Measurements from ENCODE around the gene MRPL39.

Gene MRPL39

DNA sequence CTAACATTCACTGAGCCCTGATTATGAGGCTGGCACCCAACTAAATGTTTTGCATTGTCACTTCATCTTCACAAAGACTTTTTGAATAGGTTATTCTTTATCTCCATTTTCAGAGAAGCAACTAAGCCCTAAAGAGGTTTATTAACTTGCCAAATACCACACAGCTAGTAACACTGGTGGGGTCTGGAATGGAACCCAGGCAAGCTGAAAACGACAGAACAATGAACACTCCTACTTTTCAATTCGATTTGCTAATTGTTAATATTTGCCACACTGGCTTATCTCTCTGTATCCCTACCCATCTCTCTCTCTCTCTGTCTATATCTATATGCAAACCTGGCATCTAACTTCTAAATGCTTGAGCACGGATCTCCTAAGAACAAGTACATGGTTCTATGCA, 40.6 kb downstream of the MRPL39 start:
- DNase-seq, result no peak

DNA sequence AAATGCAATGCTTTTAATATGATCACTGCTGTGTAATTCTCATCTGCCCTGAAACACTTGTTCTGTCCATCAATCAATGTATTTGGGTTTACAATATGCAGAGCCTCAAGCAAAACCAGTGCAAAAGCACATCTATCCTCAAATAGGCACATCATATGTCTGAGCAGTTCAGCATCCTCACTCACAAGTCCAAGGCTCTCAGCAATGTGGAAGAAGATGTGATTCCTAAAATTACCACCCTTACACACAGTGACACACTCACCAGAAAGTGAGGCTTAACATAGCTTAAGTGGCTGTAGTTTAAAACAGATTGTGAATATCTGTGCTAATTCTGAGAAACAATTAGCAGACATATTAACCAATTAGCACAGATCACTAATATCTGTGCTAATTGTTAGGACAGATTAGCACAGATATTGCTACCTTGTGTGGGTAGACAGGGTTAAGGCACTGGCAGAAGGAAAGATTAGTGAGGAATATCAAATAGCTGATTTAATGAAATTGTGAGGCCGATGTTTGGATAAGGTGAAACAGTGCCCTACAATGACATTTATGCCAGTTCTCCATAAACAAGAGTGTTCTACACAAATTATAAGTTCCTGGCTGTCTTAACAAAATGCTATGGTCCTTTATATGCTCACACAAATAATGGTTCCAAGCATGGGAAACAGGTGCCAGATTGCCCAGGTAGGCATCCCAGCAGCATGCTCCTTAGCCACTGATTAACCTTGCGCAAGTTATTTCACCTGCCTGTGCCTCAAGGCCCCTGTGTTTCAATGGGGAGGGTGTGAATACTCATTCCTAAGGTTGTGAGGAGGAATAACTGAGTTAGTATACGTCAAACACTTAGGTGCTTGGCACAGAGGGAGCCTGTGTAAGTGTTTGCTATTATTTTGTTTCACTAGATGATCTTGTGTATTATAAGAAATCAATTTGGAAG, 41.7 kb downstream of the MRPL39 start:
- no peak for DNase-seq

DNA sequence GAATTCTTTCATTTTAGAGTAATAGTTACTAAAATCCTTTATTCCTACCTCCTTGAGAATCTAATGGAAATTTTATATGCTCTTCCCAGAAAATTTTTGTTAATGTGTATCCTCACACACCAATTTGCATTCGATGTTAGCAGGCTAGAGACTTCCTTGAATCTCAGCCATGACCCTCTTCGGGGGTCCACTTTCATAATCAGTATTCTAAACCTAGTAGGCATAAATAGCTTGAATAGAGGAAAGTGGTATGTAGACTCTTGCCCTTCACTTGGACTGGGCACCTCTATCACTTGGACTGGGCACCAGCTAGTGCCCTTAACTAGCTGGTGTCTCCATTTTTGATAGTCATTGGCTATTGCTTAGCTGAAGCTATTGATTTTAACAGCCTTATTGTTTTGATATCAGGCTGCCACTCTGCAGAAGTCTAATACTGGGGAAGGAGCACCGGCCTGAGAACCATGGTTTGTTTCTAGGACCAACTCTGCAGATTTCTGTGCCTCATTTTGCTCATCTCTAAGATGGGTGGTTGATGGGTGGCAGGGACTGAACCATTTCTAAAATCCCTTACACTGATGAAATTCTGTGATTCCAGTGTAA, 42.8 kb downstream of the MRPL39 start:
- DNase-seq, result no peak

DNA sequence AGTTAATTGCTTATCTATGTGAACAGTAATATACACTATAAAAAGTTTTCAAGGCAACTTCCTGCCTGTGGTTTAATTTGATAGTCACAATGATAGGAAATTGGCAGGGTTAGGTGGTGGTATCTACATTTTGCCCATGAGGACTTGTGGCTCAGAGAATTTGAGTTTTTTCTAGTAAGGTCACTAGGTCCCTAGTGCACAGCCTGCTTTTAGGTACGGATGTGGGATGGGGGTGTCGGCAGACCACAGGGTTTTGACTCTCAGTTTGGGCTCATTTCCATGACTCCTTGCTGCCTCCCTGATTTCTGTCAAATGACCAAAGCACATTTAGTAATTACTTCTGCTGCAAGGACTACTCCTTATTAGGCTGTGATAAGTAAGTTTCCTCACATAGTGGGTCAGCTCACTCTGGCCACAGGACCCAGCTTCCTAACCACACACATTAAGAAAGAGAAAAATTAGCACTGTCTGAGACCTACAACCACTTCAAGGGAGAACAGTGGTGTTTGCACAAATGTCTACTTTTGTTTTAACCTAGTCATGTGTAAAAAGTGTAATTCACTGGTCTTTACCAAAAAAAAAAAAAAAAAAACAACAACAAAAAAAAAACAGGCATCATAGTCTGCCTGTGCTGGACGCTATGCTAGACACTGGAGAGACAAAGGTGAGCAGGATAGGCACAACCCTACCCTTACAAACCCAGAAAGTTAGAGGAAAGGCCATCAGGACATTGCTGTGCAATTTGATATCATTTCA, 43.7 kb downstream of the MRPL39 start:
- no peak for DNase-seq

DNA sequence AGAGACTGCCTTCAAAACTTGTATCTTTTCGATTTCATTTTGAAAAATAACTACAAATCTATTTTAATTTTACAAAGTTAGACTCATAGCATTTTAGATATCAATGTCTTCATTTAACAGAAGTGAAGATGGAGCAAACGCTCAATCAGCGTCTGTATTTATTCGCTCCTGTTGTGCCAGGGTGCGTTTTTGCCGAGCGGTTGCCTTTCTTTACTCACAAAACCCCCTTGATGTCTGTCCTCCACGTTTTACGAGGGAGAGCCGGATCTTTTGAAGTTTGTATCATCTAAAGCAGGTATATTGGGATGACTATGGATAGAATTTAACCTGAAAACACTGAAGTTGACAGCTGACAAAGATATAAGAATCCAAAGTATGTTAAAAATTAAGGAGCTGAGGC, 44.6 kb downstream of the MRPL39 start:
- no peak for DNase-seq

DNA sequence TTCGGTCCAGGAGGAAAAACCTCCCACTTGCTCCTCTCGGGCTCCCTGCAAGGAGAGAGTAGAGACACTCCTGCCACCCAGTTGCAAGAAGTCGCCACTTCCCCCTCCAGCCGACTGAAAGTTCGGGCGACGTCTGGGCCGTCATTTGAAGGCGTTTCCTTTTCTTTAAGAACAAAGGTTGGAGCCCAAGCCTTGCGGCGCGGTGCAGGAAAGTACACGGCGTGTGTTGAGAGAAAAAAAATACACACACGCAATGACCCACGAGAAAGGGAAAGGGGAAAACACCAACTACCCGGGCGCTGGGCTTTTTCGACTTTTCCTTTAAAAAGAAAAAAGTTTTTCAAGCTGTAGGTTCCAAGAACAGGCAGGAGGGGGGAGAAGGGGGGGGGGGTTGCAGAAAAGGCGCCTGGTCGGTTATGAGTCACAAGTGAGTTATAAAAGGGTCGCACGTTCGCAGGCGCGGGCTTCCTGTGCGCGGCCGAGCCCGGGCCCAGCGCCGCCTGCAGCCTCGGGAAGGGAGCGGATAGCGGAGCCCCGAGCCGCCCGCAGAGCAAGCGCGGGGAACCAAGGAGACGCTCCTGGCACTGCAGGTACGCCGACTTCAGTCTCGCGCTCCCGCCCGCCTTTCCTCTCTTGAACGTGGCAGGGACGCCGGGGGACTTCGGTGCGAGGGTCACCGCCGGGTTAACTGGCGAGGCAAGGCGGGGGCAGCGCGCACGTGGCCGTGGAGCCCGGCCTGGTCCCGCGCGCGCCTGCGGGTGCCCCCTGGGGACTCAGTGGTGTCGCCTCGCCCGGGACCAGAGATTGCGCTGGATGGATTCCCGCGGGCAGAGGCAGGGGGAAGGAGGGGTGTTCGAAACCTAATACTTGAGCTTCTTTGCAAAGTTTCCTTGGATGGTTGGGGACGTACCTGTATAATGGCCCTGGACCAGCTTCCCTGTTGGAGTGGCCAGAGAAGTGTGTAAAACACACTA, 45.3 kb downstream of the MRPL39 start:
- peak; percentile 35 for DNase-seq

DNA sequence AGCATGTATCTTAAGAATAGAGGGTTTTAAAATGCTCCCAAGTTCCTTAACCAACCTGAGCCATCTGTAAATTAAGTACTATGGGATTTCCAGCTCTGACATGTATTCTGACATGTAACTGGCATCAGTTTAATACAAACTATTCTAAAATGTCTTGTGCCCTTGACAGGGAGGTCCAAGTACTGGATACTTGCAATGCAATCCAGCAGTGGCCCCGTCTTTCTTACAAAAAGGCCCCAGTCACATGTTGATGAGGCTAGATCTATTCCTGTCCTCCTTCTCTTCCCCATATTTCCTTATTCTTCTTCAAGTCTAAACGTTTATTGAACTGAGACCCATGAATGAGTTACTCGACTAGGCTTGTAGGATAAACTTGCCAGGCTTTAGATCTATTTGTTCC, 46.4 kb downstream of the MRPL39 start:
- no peak for DNase-seq

DNA sequence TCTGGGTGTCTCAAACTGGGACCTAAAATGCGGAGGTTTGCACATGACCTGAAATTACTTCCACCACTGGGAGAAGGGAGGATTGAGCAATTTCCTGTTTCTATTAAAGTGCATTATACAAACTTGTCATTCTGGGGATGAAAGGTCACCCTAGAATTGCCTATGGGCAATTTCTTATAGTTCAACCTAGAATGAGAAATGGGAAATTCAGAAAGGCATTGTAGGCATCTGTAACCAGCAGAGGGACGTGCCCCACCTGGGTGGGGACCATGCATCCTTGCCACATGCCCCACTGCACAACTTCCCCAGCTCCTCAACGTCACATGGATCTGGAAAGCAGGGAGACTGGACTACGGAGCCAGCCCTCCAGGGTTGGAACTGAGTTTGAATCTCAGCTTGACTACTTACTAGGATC, 47.0 kb downstream of the MRPL39 start:
- DNase-seq, result no peak

DNA sequence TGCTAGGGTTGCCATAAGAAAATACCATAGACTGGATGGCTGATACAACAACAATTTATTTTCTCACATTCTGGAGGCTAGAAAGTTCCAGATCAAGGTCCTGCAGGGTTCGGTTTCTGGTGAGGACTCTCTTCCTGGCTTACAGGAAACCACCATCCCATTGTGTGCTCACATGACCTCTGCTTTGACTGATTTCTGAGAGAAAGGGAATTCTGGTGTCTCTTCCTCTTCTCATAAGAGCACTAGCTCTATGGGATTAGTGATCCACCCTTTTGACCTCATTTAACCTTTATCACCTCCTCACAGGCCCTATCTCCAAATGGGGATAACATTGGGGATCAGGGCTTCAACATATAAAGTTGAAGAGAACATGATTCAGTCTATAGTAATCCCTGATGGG, 47.5 kb downstream of the MRPL39 start:
- DNase-seq, result no peak

DNA sequence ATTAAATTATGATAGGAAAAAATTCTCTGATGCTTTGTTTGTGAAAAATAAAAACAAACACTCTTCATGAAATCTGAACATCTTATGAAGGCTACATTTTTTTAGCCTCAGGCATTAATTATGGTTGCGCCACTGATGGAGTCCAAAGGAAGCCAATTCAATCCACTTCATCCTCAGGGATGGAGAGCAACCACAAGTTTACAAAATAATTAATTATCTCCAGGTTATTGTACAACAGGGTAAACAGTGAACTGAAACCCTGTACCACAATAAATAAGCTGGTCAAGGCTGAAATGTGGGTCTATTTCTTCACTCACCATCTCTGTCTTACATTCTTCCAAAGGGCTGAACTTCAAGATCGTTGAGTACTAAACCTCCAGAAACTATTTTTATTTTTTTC, 49.2 kb downstream of the MRPL39 start:
- DNase-seq, result no peak

DNA sequence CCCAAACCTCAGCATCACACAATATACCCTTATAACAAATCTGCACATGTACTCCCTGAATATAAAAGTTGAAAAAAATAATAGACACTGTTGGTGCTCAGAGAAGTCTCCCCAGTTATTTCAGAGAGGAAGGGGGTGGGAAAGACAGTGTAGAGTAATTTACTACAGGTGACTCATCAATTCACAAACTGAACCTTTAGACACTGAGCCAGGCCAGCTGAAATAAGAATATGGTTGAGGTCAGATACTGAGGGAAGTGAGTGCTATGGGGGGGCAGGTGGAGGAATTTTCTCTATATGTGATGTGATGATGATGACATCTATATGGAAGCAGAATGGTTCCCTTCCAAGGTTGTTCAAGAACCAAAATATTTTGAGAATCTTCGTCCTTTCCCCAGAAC, 50.1 kb downstream of the MRPL39 start:
- DNase-seq, result no peak

DNA sequence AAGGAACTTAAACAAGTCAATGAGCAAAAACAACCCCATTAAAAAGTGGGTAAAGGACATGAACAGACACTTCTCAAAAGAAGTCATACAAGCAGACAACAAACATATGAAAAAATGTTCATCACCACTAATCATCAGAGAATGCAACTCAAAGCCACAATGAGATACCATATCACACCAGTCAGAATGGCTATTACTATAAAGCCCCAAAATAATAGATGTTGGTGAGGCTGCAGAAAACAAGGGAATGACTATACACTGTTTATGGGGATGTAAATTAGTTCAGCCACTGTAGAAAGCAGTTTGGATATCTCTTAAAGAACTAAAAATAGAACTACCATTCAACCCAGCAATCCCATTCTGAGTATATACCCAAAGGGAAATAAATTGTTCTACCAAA, 51.2 kb downstream of the MRPL39 start:
- no peak for DNase-seq

DNA sequence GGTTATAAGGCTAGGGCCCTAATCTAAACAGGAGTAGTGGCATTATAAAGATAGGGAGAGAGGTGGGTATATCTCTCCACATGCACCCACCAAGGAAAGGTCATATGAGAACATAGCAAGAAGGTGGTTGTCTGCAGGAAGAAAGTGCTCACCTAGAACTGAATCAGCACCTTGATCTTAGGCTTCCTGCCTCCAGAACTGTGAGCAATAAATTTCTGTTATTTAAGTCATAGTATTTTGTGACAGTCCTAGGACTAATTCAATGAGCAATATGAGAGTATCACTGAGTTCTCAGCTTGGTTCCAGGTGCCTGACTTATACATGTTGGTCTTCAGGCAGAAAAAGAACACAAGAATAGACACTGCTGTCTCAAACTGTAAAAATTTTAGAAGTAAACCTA, 51.8 kb downstream of the MRPL39 start:
- DNase-seq, result no peak

DNA sequence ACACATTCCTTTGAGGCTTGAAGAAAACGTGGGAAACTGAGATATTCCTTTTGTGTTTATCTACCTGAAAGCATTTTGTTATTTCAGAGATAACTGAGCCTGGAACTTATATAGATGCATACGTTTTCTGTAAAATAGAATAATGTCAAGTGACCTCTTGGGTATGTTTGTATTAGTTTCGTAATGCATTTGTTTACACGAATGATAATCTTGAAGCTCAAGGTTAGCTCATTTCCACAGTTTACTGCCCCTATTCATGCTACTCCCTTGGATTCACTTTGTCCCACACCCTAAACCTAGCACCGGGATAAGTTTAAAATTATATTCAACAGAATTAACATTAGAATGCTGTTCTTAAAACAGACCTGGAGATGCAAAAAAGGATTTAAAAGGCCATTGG, 54.4 kb downstream of the MRPL39 start:
- DNase-seq, result no peak

DNA sequence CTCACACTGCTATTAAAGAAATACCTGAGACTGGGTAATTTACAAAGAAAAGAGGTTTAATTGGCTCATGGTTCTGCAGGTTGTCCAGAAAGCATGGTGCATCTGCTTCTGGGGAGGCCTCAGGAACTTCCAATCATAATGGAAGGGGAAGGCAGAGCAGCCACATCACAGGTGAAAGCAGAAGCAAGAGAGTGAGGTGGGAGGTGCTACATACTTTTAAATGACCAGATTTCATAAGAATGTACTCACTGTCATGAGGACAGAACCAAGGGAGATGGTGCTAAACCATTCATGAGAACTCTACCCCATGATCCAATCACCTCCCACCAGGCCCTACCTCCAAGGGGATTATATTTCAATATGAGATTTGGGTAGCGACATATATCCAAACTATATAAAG, 55.7 kb downstream of the MRPL39 start:
- DNase-seq, result no peak

DNA sequence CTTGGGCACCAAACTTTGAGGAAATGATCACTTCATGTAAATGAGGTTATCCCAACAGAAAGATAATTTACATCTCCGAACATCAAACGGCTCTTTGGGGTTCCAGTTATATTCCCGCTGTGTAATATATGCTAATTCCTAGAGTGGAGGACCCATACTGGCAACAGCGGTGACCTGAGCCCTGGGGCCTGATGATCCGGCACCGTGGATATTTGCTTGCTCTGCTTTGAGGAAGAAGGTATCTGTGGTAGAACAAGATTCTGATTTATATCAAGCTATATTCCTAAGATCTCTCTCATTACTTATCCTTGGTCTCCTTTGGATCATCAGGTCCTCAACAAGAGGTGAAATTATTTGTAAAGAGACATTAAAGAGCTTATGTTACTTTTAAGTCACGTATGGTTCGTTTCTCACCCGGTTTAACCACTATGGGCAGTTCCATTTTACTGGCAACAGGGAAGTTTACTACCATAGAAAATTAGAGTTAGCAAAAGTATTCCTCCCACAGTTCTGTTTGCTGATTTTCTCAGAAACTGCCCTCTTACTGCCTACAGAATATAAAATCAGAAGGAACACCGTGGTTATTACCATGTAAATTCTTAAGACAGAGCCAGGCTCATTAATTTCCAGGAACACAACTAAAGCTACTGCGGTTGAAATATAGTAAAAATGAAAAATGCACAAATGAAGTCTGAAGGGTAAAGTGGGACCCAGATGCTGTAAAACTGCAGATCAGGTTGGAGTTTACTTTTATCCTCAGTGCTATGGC, 56.7 kb downstream of the MRPL39 start:
- DNase-seq, result no peak

DNA sequence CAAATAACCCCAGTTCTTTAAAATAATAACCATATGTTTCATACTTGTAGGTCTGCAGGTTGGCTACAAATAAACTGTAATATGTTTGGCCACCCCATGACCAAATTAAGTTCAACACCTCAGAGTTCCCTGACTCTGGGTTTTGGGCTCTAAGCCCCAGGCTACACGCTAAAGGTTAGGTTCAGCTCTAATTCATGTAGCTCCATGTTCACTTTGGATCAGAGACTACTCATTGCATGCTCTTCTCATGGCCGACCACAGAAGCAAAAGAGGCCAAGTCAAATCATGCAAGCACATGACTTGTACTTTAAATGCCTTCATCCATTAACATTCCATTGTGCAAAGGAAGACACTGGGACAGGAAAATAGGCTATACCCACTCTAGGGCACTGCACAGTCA, 66.2 kb downstream of the MRPL39 start:
- no peak for DNase-seq

DNA sequence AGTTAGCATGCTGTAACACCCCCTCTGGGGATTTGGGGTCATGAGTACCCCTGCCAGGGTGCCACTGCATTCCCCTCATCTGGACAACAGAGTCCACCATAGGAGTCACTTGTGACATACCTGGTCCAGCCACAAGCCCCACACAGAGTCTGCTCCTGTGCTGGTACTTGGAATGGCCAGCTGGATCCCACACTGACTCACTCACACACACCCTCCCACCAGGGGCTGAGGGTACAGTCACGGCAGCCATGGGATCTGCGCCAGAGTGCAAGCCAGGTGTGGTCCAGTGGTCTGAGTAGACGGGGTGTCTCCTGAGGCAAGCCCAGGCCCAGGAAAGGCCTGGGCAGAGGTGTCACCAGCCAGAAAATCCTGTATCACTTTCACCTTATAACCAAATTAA, 67.7 kb downstream of the MRPL39 start:
- no peak for DNase-seq

DNA sequence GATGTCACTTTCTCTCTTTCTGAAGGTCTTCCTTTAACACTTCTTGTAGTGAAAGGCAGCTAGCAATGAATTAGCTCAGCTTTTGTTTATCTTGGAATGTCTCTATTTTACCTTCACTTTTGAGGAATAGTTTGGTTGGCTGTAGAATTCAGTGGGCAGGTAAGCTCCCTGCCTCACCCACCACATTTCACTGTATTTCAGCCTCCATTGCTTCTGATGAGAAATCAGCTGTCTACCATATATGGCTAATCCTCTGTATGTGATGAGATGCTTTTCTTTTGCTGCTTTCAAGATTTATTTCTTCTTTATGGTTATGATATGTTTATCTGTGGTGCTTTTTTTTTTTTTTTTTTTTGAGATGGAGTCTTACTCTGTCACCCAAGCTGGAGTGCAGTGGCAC, 70.1 kb downstream of the MRPL39 start:
- DNase-seq, result no peak

DNA sequence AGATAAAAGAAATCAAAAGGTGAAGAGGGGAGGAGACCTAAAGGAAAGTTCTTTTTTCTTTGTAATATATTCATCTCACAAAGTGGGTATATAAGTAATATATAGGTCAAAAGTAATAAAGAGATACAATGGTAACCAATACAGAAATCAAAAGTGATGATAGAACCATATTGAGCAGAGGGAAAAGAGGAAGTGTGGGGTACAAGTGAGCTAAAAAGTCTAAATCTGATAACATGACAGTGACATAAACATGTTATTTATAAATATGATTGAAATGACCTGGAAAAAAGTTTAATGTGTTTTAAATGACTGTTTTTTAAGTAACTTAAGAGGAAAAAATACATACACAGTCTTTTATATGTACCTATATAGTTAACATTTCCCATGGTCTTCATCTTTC, 70.5 kb downstream of the MRPL39 start:
- DNase-seq, result no peak

DNA sequence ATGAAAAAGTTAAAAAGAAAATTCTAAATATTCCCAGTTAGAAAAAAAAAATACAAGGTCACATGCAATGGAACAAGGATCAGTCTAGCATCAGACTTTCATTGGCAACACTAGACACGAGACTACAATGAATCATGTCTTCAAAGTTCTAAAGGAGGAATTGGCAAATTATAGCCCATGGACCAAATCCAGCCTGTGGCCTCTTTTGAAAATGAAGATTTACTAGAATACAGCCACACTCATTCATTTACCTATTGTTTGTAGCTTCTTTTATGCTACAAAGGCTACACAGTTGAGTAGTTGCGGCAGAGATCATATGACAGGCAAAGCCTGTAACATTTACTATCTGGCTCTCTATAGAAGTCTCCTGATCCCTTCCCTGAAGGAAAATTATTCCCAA, 71.4 kb downstream of the MRPL39 start:
- DNase-seq, result no peak

All from GDM1 (cell line).